ENCODE data around the gene KIF1B. TPM values are rescaled to one million over a fixed set of nuclear protein-coding genes. Genes with fewer than 3 reads are reported as not detected.

Gene KIF1B
- total RNA-seq, 1 donor from 2014 or later = 210 TPM

DNA sequence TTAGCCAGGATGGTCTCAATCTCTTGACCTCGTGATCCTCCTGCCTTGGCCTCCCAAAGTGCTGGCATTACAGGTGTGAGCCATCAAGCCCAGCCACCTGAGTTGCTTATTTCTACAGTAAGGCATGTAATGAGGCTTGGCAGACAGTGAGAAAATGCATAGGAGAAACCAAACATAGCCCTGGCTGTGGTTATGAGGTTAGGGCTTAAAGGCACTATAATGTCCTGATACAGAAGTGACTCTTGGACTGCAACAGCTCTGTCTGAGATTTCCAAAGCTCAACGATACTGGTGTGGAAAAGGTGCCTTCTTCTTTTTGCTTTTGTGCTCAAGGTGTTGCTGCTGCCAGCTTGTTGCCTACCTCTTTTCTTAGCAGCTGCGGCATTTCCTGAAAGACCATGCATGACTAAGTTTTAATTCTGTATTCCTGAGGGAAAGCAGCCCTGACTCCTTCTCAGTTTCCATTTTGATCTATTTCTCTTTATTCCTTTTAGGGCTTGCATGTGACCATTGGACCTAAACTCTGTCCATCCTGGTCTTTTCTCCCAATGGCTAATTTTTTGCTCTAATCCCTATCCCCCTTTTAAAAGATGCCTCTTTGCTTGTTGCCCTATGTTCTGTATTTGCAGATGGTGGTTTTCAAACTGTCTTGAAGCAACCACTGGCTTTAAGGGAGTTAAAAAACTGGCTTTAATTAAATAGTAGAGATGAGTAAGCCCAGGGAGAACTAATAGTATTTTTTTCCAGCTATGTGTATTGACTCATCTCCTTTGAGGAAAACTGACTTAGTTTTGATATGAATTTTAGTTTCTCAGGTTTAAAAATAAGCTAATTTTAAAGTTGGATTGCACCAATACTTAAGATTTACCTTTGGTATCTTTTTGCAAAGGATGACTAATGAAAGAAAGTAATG, 70.3 kb downstream of the KIF1B start:
- no peak for DNase-seq

DNA sequence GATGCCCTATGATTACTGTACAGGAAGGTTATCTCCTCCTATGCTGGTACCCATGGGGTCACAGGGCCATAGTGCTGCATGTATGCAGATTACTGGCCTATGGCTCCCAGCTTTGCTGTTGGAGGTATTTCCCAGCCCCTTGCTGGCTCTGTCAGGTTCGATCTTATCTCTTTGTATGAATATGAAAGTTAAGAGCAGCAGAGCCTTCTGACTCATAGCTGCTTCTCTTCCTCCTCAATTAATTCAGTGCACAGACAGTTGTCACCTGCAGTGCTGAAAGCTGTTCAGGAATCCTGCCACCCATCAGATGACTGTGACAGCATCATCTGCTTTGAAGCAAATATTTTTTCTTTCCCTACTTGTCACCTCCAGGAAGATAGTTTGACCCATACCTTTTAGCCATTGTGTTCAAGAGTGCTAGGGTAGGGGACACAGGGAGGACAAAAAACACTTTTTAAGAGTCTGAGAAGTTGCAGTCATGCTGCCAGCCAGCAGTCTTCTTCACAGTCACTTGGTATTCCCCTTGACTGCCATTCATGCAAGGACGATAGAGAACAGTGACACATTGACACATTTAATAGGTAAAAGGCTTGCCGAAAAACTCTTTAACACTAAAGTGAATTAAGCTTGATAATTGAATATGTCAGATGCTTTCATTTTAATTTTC, 73.1 kb downstream of the KIF1B start:
- no peak for DNase-seq

DNA sequence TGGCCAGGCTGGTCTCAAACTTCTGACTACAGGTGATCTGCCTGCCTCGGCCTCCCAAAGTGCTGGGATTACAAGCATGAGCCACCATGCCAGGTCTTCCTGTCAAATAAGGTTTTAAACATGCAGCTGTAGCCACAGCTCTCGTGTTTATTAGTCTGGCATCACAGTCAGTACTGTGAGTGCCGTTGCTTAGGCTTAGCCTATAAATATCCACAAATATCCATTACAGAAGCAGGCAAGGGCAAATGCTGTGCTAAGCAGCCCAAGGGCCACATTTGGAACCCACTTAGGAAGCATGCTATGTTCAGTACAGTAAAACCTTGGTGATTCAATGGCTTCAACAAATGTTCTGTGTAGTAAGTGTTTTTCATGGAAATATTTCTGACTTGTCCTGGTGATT, 75.9 kb downstream of the KIF1B start:
- no peak for DNase-seq

DNA sequence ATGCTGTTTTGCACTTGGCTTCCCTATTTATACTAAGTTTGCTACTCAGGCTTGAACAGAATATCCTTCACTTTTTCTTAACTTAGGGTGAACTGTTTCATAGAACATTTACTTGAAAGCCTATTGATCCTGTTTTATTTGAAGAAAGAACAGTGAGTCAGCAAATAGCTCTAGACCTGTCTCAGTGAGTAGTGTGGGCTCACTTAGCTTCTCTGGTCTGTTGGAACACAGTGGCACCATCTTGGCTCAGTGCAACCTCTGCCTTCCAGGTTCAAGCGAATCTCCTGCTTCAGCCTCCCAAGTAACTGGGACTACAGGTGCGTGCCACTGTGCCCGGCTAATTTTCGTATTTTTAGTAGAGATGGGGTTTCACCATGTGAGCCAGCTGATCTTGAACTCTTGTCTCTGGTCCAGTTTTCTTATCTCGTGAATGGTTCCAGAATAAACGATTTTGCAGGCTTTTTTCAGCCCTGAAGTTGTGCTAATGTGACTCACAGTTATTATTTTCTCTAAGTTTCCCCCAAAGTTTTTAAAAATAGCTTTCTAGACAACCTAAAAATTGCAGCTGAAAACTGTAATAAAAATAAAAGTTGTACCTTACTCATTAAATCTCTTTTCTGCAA, 76.8 kb downstream of the KIF1B start:
- DNase-seq = no peak

DNA sequence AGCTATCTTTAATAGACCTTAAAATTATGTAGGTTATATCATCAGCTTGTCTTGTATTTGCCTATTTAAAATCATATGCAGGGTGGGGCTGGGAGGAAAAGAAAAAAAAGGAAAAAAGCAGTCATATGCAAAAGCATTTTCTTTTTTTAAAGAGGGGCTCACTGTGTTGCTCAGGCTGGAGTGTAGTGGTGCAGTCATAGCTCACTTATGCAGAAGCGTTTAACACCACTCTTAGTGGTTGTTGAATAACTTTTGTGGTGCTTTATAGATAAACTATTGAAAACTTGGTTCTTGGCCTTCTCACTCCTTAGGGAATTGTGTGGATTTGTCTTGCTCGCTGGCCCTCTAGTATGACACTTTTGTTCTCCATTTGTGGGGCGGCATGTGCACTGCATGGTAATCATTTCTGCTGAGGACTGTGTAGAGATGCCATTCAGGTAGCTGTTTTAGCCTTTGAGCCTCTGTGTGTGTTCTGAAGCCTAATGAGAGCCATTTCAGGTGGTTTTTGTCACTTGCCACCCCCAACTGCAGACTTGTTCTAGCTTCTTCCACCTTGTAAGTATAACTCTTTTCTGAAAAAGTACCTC, 77.8 kb downstream of the KIF1B start:
- no peak for DNase-seq

DNA sequence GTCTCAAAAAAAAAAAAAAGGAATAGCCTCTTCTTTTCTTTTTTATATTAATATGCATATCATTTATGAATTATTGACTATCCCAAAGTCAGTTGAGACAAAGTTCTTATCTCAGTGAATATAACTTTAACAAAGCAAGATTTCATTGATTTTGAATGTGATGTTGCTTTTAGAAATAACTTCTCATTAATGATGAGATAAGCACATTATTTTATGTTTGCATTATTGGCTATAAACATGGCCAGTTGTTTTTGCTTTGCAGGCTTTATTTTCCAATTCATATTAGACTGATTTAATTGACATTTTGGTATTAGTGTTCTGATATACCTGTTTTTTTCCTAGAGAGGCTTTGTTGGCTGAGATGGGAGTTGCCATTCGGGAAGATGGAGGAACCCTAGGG, 81.3 kb downstream of the KIF1B start:
- no peak for DNase-seq

DNA sequence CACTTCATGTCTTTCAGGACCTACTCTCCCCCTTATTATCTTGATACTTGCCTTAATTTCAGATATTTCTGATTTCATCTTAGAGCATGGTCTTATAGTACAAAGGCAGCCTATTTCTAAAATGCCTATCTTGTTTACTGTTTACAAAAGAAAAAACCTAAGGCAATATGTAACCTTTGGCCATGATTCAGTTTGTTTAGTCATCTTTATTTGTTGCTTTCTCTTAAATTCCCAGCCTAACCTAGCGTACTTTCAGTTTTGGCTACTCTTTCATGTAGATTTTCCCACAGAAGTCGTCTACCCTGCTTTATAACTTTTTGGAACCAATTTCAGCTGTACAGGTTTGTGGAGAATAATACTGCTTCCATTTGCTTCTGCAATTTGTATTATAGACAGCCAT, 81.8 kb downstream of the KIF1B start:
- DNase-seq = no peak

DNA sequence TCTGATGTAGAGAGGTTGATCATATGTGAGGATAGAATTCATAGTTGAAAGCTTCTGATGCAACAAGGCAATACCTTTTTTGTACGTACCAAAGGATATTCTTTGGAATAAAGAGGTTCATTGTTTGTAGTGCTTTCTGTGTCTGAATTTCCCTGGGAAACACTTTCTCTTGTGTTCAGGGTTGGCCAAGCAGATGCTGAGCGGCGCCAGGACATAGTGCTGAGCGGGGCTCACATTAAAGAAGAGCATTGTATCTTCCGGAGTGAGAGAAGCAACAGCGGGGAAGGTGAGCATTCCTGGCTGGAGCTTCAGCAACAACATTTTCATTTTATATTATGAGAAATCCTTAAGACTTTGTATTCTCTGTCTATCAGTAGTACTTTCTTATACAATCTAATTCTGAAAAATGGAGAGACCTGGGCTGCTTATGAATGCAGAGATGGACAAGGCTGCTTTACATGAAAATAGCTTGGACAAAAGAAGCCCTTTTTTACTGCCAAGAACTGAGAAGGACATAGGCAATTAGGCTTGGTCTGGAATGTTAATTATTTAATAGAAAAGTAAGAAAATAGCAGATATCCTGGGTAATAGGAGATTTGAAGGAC, 85.2 kb downstream of the KIF1B start:
- DNase-seq = peak; percentile 33

DNA sequence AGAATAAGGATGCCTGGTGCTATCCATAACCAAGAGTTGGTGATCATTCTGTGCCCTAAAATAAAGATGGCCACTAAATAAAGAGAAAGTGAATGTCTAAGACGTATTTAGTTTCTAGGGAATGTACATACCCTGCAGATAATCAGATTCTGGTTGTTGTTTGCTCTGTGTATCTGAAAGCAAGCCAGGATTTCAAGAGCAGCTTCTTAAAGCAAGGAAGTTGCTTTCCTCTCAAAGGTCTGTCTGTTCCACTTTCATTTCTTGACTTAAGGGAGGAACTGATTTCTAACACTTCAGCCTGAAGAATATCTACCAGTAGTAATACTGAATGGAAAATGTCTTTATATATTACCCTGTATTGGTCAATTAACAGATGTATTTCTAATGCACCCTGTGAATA, 88.8 kb downstream of the KIF1B start:
- DNase-seq = no peak

DNA sequence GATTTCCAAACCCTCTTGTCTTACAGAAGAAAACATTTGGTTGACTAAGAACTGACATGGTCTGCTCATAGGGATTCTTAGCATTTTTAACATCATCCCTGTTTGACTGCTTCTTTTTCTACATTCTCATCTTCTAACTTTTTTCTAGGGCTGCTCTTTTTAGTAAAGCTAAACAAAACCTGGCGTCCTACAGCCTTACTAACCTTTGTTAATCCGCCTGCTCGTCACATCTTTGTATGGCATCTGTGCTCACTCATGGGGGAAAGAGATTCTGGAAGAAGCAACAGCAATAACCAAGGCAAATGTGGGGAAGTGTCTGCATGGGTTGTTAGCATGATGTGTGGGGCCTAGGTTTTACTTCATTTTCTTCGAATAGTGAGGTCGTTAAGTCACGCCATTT, 92.0 kb downstream of the KIF1B start:
- DNase-seq = no peak

DNA sequence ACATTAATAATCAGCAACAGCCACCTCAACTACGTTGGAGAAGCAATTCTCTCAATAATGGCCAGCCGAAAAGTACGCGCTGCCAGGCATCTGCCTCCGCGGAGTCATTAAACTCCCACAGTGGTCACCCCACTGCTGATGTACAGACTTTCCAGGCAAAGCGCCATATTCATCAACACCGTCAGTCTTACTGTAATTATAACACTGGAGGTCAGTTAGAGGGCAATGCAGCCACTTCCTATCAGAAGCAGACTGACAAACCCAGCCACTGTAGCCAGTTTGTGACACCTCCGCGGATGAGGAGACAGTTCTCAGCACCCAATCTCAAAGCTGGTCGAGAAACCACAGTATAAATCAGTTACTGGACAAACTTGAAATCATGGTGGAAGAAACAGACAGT, 93.9 kb downstream of the KIF1B start:
- no peak for DNase-seq

DNA sequence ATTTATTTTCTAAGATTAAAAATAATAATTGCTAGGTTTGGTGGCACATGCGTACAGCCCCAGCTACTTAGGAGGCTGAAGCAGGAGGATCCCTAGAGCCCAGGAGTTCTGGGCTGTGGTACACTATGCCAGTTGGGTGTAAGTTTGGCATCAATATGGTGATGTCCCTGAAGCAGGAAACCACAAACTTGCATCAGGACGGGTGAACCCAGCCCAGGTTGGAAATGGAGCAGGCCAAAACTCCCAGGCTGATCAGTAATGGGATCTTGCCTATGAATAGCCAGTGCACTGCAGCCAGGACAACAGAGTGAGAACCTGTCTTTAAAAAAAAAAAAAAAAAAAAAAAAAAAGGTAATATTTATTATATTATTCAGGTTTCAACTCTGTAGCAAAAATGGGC, 96.1 kb downstream of the KIF1B start:
- DNase-seq = no peak

DNA sequence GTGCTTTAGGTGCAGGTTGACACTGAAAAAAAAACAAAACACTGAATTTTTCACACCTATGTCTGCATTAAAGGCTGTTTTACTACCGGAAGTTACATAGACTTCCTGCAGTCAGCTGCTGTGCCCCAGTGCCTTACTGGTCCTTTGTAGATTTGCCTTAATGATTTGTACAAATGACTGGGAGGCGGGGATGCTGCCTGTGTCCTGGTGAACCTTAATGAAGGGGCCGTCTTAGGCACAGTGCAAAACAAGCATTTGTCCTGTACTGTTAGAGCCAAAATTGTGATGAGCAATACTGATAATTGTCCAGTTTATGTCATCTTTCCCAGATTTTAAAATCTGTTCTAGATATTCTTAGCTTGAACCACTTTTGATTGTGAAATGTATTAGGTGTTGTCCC, 97.6 kb downstream of the KIF1B start:
- DNase-seq = no peak

DNA sequence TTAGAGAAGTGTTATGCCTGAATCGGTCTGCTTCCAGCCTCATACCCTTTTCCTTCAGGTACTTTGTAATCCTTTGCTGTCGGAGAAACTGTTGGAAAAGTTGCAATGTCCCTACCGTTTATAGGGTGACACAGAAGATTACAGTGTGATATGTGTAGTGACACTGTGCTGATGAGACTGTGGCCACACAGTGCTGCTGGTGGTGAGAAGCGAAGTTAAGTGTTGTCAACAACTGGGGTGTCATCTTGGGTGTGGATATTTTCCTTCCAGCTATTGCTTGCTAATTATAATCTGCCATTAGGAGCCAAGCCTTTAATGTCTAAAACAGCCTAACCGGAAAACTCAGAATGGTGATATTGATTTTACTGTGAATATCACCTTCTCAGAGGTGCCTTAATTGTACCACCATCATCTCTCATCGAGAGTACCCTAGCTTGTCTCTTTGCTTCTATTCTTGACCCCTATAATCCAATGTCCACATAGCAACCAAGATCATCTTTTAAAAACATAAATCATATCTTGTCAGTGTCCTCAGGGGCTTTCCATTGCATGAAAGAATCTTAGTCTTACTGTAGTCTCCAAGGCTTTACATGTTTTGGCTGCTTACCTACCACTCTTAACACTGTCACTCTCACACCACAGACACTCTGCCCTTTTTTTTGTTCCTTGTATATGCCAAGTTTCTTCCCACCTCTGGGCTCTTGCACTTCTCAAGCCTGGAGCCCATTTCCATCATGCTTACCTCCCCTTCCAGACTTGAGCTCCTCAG, 99.1 kb downstream of the KIF1B start:
- no peak for DNase-seq

DNA sequence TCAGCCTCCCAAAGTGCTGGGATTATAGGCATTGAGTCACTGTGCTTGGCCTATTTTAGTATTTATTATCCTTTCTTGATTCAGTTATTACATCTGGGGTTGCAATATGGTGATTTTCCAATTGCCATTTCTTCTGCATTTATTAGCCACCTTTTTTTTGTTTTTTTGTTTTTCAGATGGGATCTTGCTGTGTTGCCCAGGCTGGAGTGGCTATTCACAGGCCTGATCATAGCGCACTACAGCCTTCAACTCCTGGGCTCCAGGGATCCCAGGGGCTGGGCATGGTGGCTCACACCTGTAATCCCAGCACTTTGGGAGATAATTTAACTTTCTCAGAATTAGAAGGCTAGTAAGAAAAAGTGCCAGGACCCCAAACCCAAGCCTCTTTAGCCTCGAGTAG, 106.4 kb downstream of the KIF1B start:
- DNase-seq = no peak

DNA sequence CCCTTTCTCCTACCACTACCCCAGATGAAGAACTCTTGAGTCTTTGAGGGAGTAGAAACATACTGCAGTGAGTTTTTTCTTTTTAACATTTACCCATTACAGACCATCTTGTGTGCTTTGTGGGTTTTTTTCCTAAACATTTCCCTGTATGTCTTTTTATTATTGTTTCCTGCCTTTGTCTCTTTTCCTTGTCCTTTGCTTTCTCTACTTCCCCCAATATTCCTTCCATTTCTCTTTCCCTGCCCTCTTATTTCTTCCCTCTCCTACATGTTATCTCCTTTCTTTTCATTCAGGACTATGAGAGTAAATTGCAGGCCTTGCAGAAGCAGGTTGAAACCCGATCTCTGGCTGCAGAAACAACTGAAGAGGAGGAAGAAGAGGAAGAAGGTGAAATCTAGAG, 109.4 kb downstream of the KIF1B start:
- no peak for DNase-seq

DNA sequence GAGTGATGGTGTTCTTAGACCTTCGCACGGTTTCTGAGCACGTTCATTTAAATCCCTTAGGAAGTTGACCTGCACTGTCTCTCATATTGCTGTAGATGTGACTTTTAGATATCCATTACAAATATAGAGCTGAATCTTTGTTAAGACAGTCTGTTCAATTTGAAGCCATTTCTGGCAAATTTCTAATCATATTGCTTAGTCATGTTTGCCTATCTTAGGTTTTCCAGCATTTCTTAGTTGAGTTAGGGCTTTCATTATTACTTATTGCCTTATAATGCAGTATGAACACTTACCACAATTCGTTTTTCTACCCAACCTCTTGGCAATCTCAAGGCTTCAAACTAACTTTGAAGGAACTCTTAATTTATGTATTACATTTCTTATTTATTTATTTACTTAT, 110.0 kb downstream of the KIF1B start:
- no peak for DNase-seq

DNA sequence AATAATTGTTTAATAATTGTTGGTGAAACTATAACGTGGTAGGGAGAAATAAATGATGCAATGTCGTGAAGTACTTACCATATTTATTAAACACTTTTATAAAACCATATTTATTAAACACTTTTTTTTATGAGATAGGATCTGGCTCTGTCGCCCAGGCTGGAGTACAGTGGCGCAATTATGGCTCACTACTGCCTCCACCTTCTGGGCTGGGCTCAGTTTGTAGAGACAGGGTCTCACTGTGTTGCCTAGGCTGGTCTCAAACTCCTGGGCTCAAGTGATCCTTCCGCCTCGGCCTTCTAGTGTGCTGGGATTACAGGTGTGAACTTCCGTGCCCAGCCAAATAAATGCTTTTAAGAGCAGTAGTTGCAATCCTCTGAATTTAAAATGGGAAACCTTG, 112.5 kb downstream of the KIF1B start:
- DNase-seq = no peak

DNA sequence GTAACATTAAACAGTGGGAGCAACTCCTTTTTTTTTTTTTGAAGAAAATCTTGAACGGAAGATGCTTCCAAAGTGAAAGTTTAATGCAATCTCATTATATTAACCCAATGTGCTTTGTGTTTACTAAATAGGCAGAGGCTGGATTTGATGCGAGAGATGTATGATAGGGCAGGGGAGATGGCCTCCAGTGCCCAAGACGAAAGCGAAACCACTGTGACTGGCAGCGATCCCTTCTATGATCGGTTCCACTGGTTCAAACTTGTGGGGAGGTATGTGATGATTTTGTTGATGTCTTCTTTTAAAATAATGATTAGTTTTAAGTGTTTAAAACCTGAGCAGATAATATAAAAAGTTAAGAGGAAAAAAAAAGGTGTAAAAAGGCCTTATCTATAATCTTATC, 114.3 kb downstream of the KIF1B start:
- DNase-seq = no peak

DNA sequence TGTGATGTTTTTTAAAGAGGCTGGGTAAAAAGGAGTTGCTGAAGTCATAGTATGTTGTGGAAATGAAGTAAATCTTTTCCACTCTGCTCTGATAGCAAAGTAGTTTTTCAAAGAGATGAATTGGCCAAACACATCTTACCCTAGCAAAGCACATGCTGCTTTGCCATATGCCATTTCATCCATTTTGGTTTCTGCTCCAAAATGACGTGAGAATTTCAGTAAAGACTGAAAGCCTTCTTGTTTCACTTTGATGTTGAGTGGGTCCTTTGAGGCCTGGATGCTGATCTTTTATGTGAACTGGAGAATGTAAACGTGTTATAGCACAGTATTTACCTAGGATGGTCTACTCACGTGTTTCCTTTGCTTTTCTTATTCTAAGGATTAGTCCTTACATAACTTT, 115.2 kb downstream of the KIF1B start:
- DNase-seq = no peak

DNA sequence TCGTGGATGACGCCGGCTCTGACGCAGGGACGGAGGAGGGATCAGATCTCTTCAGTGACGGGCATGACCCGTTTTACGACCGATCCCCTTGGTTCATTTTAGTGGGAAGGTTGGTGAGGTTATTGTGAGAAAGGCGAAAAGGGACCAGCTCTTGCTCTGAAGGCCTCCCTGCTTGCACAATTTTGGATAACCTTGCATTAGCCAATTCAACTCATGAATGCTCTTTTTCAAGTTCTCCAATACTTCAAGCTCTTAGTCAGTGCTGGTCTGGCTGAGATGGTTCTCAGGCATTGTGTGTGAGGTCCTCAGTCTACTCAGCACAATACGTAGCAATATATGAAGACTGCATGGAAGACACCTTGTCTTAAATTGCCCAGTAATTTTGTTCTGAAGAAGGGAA, 115.9 kb downstream of the KIF1B start:
- DNase-seq = no peak

All from occipital lobe (tissue), 2 donors.